ENCODE data around the gene PIAS3.

GRCh38 chr1:145863282-145864018 is 4.6 kb upstream of the PIAS3 start:
- TF ChIP-seq EP300 (IDR thresholded peaks at IDR 0.05) (no peak), POLR2A (IDR thresholded peaks at IDR 0.05) (no peak)

Data from sigmoid colon (tissue), 4 donors.